Ishikawa (cell line): ENCODE results near the gene FZD2.

ENCODE experiments used
- CEBPB ChIP-seq: IDR thresholded peaks from 2 replicates; pipeline ENCODE4 v1.6.1; 2012
- CREB1 ChIP-seq: IDR thresholded peaks from 2 replicates; pipeline ENCODE4 v1.6.1; 2012; ENCODE audit warnings: low read depth
- MAX ChIP-seq: IDR thresholded peaks from 2 replicates; pipeline ENCODE4 v1.6.1; 2012
- REST ChIP-seq: IDR thresholded peaks from 2 replicates; pipeline ENCODE4 v1.6.1; 2012; ENCODE audit warnings: low read depth, mild to moderate bottlenecking
- TAF1 ChIP-seq: IDR thresholded peaks from 2 replicates; pipeline ENCODE4 v1.6.1; 2012; ENCODE audit warnings: low read depth, mild to moderate bottlenecking
- TCF12 ChIP-seq: IDR thresholded peaks from 2 replicates; pipeline ENCODE4 v1.6.1; 2012; ENCODE audit warnings: low read depth
- USF1 ChIP-seq: IDR thresholded peaks from 2 replicates; pipeline ENCODE4 v1.6.1; 2012

GRCh38 chr17:44533533-44534246 lies 23.6 kb upstream of the FZD2 start:
- TF ChIP-seq TCF12 (peak; percentile 50), CEBPB (no peak), CREB1 (no peak), REST (no peak), TAF1 (no peak), USF1 (no peak), MAX (peak; percentile 75; the same call in 1 of the 2 replicates)
